GM19240 (cell line): ENCODE results near the gene BSG.
A peak's percentile ranks its signal among the peaks of the same experiment; 100 is the strongest.
"Not testable (repeated sequence)": the region's sequence is repeated elsewhere in the genome, so short reads cannot be mapped to it uniquely, and the experiment has no call there.

Experiments used
- DNase-seq: peaks from one replicate; pipeline ENCODE4 v3.0.0; 2011; ENCODE audit warnings: low spot score; ENCODE audit not compliant: insufficient read length

BSG gene

GRCh38 chr19:572743-573518 is 535 bp downstream of the BSG start:
- DNase-seq: no peak

DNA sequence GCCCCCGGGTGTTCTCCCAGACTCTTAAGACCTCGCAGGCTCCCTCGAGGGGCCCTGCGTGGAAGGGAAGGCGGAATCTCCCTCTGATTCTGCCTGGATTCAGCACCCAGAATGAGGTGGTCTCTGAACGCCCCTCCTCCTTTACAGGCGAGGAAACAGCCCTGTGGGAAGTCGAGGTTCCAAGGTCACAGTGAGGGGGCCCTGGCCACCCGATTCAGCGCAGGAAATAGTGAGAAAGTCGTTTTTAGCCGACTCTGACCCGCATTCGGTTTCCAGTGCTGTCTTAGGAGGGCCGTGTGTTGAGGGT is 1.1 kb downstream of the BSG start:
- DNase-seq: no peak

DNA sequence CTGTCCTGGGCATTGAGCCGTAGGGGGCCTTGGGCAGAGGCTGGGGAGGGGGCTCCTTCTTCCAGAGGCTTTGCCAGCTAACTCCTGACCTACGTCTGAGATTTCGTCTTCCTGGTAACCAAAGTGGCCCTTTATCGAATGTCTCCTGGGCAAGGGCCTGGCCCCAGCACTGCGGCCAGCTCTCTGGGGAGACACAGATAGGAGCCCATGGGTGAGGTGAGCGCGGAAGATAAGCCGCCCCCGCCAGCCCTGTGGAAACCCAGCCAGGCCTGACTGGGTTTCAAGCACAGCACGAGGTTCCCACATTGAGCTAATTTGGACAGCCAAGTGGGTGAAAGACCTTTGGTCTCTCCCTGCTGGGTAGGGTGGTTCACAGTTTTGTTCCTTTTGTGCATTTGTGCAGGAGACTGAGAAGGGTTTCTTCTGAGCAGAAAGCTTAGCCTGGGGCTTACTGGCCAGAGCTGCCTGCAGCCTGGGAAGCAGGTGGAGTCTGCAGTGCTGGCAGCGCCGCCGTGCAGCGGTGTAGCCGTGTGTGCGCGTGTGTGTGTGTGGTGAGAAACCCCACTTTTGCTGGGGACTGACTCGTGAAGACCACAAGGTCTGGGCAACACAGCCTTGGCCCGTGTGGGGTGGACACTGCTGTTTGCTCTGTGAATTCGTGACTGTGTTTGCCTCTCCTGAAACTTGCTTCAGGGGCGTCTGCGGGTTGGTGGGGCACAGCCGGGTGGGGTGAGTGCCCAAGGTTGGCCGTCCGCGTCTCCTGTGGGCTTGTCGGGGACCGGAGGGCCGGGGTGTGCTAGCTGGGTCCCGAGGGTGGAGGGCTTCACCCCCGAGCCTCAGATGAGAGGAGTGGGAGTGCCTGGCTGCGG is 2.5 kb downstream of the BSG start:
- no peak for DNase-seq

DNA sequence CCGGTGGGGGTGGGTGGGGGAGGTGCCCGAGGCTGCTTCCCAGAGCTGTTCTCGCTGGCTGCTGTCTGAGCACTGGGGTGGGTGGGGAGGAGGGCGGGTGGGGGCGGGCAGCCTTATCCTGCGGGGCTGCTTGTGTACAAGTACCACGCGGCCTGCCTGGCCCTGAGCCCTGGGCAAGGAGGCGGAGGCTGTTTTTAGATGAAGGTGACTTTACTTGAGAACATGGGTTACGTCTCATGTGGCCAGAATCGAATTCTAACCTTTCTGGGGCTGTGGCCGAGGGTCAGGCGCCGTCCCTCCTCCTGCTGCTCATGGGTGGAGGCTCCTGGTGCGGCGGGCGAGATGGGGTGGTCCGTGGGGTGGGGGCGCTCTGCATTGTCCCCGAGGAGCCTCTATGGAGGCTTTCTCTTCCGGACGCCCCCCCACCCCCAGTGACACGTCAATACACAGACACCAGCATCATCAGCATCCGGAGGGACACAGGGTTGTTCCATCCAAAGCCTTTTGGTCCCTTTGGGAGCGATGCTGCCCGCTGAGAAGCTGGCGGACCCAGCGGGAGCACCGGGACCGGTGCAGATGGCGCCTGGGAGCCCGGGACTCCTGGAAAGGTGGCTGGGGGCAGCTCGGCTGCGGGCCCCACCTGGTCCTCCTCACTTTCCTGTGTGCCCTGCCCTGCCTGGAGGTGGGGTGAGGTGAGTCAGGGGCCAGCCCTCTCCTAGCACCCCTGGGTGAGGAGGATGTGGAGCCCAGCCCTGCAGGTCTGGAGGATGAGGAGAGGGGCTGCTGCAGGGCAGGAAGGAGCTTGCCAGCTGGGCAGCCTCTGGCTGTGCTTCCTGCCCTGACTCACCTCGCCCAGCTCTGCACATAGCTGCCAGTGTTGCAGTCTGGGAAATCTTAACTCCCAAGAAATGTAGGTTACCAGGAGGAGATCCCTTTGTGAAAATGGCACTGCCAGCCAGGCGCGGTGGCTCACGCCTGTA is 3.4 kb downstream of the BSG start:
- DNase-seq: no peak

DNA sequence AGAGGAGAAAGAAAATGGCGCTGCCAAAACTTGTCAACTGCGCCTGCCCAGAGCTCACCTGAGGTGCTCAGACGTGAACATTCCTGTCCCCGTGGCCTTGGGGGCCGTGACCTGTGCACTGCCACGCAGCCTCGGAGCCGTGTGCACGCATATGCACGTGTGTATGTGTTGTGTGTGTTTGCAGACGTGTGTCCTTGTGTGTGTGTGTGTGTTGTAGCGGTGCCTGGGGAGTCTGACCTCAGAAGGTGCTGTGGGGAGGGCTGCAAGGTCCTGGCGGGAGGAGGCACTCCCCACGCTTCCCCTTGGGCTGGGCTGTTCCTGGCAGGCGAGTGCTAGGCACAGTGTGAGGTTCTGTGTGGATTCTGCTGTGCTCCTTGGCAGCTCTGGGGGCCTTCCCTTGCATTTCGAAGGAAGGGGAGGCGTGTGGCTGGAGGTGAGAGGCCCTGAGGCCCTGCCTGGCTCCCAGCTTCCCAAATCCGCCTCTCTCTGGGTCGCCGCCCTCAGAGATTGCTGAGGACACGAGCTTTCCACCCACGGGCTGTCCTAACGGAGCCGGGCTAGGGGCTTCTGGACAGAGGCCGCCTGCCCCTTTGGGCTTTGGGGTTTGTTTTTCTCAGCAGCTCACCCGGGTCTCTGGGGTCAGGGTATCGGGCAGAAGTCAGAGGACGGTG is 4.5 kb downstream of the BSG start:
- no peak for DNase-seq

DNA sequence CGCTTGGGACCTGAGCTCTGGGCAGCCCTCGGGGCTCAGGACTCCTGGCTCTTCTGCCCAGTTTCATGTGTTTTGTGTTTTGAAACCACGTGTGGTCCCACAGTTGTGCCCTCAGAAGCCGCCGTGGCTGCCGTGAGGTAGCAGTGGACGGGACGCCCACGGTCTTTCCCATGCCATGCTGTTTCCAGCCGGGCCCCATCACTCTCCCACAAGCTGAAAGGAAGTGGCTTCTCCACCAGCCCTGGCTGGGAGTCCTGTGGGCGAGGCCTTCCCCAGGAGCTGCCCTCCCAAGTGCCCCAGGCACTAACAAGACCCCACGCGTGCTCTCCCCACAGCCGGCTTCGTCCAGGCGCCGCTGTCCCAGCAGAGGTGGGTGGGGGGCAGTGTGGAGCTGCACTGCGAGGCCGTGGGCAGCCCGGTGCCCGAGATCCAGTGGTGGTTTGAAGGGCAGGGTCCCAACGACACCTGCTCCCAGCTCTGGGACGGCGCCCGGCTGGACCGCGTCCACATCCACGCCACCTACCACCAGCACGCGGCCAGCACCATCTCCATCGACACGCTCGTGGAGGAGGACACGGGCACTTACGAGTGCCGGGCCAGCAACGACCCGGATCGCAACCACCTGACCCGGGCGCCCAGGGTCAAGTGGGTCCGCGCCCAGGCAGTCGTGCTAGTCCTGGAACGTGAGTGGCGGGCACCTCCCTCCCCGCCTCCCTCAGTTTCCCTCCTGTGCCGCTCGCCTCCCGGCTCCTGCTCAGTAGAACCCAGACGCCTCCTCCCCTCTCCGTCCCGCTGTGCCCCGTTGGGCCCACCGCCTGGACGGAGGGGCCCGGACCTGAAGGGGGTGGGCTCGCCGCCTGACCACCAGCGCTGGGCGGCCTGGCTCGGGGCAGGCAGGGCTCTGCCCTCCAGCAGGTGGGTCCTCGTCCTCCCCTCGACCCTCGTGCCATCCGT is 5.3 kb downstream of the BSG start:
- DNase-seq: no peak

DNA sequence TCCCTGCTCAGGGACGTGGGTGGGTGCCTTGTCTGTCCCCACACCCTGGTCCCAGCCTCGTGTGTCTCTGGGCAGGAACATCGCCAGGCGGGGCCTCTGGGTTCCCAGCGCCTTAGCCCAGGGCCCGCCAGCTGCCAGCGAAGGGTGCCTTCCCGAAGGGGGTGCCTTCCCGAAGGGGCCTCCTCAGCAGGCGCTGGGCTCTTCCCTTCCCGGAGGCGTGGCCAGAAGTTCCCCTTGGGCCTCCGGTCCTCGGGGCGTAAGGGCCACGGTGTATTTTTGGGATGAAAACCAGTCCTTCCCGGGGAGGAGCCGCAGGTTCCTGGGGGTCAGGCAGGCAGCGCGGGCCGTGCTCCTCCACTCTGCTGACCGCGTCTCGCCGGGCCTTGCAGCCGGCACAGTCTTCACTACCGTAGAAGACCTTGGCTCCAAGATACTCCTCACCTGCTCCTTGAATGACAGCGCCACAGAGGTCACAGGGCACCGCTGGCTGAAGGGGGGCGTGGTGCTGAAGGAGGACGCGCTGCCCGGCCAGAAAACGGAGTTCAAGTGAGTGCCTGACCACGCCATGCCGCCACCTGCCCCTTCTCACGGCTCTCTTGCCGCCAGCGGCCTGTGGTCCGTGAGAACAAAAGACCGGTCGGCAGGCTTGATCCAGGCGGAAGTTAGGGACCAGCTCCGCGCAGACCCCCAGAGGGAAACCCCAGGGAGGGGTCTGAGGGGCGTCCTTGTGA is 6.9 kb downstream of the BSG start:
- no peak for DNase-seq

GRCh38 chr19:579842-580155 is 7.4 kb downstream of the BSG start:
- no peak for DNase-seq

DNA sequence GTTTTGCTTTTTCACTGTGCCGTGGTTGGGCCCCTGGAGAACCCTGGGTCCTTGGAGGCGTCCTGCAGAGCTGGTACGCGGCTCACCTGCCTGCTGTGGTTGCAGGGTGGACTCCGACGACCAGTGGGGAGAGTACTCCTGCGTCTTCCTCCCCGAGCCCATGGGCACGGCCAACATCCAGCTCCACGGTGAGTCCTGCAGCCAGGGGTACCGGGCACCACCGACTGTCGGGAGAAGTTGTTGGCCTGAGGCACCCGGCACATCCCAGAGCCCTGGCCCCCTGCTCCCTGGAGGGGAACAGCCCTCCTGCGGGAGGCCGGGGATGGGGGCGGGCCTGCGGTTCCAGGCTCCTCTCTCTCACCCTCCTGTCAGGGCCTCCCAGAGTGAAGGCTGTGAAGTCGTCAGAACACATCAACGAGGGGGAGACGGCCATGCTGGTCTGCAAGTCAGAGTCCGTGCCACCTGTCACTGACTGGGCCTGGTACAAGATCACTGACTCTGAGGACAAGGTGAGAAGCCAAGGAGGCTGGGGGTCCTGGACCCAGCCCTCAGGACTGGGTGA is 8.0 kb downstream of the BSG start:
- no peak for DNase-seq

DNA sequence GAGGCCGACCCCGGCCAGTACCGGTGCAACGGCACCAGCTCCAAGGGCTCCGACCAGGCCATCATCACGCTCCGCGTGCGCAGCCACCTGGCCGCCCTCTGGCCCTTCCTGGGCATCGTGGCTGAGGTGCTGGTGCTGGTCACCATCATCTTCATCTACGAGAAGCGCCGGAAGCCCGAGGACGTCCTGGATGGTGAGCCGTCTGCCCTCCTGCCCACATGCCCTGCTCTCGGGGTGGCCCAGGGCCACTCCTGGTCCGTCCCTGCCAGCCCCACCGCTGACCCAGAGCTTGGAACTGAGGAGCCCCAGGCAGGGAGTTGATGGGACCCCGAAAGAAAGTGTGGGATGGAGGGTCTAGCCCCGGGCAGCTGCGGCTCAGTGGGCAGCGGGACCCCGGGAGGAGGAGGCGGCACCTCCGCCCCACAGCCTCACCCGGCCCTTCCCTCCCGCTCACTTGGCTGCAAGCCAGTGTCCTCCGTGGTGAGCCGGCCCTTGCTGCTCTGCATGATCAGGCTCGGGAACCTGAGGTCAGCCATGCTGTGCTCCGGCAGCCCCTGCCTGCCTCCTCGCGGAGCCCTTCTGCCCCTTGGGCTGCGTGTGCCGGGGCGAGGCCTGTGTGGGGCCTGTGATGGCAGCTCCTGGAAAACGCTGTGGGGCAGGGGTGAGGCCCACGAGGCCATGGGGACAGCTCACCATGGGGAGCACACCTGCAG is 9.2 kb downstream of the BSG start:
- DNase-seq: no peak

DNA sequence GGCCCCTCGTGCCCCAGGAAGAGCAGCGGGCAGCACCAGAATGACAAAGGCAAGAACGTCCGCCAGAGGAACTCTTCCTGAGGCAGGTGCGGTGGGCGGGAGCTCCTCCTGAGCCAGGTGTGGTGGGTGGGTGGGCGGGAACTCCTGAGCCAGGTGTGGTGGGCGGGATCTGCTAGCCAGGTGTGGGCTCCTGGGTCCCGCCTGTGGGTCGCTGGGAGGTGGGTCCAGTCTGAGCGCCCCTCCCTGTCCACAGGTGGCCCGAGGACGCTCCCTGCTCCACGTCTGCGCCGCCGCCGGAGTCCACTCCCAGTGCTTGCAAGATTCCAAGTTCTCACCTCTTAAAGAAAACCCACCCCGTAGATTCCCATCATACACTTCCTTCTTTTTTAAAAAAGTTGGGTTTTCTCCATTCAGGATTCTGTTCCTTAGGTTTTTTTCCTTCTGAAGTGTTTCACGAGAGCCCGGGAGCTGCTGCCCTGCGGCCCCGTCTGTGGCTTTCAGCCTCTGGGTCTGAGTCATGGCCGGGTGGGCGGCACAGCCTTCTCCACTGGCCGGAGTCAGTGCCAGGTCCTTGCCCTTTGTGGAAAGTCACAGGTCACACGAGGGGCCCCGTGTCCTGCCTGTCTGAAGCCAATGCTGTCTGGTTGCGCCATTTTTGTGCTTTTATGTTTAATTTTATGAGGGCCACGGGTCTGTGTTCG is 10.3 kb downstream of the BSG start:
- DNase-seq: no peak

- DNase-seq: no peak
These were observed 11.0 kb downstream of the BSG start for GRCh38 chr19:583198-583967.

- no peak for DNase-seq
These were observed 11.5 kb downstream of the BSG start for GRCh38 chr19:583968-584239.

DNA sequence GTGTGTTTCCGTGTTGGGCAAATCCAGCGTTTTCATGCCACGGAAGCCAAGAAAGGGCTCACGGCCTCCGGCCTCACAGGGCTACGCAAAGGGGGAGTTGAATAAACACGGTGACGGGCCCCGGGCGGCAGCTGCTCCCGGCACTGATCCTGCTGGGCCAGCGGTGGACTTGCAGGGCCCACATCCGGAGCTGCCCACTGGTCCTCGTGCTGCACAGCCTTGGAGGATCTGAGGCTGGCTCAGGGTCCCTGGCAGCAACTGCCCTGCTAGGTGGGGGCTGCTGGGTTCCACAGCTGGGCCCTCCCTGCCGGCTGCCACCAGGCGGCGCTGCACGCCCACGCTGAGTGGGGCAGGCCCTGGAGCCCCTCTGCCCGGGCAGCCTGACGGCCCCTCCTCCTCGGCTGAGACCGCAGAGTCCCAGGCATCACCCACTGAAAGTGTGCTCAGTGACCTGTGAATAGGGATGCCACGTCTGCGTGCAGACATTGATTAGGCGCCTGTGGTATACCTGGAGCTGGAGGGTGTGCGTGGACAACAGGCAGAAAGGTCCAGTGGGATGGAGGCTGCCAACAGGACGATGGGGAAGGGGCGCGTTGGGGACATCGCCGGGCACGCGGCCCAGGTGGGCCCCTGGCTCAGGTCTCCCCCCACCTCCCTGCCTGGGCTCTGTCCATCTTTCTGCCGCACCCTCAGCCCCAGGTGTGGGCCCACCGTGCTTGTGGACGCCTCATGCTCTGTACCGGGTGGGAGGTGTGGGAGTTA is 12.0 kb downstream of the BSG start:
- peak; percentile 84 for DNase-seq

DNA sequence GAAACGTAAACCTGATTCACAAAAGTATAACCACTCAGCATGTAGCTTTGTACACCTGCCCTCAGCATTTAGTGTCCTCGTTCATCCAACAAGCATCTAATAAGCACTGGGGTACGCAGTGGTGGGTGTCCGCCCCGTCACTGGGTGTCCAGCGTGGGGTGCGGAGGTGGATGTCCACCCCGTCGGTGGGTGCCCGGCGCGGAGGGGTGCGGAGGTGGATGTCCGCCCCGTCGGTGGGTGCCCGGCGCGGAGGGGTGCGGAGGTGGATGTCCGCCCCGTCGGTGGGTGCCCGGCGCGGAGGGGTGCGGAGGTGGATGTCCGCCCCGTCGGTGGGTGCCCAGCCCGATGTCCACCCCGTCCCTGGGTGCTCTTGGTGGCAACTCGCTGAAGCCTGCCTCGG is 12.8 kb downstream of the BSG start:
- not testable (repeated sequence) for DNase-seq

DNA sequence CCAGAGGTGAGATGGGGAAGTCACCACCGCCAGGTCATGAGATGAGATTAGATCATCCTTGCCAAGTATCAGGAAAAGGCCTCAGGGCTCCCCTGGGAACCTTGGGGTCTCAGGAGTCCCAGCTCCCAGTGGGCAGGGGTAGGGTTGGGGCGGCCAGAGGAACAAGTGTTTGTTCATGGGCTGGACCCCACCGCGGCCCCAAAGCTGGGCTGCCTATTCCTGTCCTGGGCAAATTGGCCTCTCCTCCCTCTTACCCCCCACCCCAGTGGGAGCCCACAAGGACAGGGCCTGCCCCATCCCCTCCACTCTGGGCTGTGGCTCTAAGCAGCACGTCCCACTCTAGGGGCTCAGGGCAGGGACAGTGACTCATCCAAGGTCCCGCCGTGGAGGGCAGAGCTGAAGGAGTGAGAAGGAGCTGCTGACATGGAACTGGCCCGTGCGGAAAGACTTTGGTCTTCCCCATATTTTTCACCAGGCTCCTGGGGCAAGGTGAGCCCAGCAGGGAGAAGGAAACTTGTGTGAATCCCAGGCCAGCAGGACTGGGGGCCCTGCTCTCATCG is 13.2 kb downstream of the BSG start:
- DNase-seq: no peak
